Measurements from ENCODE around the gene PRPF38B. TPM values are rescaled to one million over a fixed set of nuclear protein-coding genes. Genes with fewer than 3 reads are reported as not detected.

The PRPF38B gene
- total RNA-seq, 1 donor, result 25.2 TPM

DNA sequence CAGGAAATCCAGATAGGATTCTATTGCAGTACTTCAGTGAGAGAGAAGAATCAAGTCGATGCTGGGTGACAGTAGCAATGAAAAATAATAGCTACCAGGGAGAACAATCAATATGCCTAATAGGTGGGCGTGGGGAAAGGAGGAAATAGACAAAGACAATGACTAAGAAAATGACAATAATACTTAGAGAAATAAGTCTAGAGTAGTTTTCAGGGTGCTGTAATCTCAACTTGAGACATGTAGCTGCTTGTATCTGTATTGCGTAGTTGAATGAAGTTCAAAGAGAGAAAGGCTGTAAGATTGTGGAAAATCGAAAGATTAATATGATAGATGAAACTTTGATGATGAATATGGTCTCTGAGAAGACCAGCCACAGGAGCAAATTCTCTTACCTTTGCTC is 57.0 kb downstream of the PRPF38B start:
- no peak overlapping the region for H3K4me3 ChIP-seq (ENCODE audit: low read depth, low read length)

DNA sequence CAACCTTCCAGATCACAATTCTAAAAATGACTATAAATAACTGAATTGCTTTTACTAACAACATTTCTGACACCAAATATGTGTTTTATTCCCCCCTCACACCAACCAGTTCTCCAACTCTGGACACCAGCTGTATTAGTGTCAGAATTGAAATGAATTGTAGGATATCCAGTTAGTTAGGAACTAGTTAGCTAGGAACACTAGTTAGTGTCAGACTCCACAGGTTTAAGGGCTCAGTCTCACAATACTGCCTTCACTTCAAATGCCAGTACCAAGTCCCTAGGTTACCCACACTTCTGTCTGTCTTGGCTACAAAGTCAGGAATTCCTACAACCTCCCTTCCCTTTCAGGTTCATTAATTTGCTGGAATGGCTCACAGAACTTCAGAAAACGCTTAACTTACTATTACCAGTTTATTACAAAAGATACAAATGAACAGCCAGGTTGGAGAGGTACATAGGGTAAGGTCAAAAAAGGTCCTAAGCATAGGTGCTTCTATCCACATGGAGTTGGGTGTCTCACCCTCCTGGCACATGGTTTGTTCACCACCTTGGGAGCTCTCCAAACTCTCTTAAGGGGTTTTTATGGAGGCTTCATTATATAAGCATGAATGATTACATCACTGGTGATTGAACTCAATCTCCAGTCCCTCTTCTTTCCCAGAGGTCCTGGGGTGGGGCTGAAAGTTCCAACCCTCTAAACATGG is 58.5 kb downstream of the PRPF38B start:
- TF ChIP-seq, protein P1, sequence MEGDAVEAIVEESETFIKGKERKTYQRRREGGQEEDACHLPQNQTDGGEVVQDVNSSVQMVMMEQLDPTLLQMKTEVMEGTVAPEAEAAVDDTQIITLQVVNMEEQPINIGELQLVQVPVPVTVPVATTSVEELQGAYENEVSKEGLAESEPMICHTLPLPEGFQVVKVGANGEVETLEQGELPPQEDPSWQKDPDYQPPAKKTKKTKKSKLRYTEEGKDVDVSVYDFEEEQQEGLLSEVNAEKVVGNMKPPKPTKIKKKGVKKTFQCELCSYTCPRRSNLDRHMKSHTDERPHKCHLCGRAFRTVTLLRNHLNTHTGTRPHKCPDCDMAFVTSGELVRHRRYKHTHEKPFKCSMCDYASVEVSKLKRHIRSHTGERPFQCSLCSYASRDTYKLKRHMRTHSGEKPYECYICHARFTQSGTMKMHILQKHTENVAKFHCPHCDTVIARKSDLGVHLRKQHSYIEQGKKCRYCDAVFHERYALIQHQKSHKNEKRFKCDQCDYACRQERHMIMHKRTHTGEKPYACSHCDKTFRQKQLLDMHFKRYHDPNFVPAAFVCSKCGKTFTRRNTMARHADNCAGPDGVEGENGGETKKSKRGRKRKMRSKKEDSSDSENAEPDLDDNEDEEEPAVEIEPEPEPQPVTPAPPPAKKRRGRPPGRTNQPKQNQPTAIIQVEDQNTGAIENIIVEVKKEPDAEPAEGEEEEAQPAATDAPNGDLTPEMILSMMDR (IDR thresholded peaks at IDR 0.05; ENCODE audit: insufficient read depth, low read length), result no peak
- H3K4me3 ChIP-seq (ENCODE audit: low read depth, low read length), result no peak overlapping the region
- DNase-seq (ENCODE audit: low read depth), result no peak

More for the DNA sequence above, 57.0 kb downstream of the PRPF38B start:
- TF ChIP-seq, protein P1 (IDR thresholded peaks at IDR 0.05; ENCODE audit: insufficient read depth, low read length), result no peak
- no peak for DNase-seq (ENCODE audit: low read depth)

Other genes starting within 250 kb of the PRPF38B start
- gene NBPF6, start 242.0 kb upstream of the PRPF38B start, total RNA-seq (ENCODE audit: low replicate concordance), result not detected in 2 replicates
- 37.9 and 51.1 TPM in 2 replicates for gene EEIG2, start 132.2 kb upstream of the PRPF38B start, total RNA-seq (ENCODE audit: low replicate concordance)
- 4.1 and 4.5 TPM in 2 replicates for gene HENMT1, start 31.2 kb upstream of the PRPF38B start, total RNA-seq (ENCODE audit: low replicate concordance)
- under 0.01 TPM in 1 of 2 replicates, not detected in the other for gene FNDC7, start 20.6 kb downstream of the PRPF38B start, total RNA-seq (ENCODE audit: low replicate concordance)
- 45.0 and 78.7 TPM in 2 replicates for gene STXBP3, start 54.4 kb downstream of the PRPF38B start, total RNA-seq (ENCODE audit: low replicate concordance)
- gene AKNAD1, start 164.8 kb downstream of the PRPF38B start, total RNA-seq (ENCODE audit: low replicate concordance), result 0.27 TPM in 1 of 2 replicates, not detected in the other
- 13.3 and 60.0 TPM in 2 replicates for gene GPSM2, start 184.7 kb downstream of the PRPF38B start, total RNA-seq (ENCODE audit: low replicate concordance)